ENCODE results near the gene STPG4.
"Not testable (repeated sequence)": the region's sequence is repeated elsewhere in the genome, so short reads cannot be mapped to it uniquely, and the experiment has no call there.

DNA sequence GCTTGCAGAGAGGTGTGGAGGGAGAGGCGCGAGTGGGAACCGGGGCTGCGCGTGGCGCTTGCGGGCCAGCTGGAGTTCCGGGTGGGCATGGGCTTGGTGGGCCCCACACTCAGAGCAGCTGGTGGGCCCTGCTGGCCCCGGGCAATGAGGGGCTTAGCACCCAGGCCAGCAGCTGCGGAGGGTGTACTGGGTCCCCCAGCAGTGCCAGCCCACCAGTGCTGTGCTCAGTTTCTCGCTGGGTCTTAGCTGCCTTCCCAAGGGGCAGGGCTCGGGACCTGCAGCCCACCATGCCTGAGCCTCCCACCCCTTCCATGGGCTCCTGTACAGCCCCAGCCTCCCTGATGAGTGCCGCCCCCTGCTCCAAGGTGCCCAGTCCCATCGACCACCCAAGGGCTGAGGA is 55.4 kb downstream of the STPG4 start:
- not testable (repeated sequence) for TF ChIP-seq POLR2A (IDR thresholded peaks at IDR 0.05)
- TF ChIP-seq, protein P1, sequence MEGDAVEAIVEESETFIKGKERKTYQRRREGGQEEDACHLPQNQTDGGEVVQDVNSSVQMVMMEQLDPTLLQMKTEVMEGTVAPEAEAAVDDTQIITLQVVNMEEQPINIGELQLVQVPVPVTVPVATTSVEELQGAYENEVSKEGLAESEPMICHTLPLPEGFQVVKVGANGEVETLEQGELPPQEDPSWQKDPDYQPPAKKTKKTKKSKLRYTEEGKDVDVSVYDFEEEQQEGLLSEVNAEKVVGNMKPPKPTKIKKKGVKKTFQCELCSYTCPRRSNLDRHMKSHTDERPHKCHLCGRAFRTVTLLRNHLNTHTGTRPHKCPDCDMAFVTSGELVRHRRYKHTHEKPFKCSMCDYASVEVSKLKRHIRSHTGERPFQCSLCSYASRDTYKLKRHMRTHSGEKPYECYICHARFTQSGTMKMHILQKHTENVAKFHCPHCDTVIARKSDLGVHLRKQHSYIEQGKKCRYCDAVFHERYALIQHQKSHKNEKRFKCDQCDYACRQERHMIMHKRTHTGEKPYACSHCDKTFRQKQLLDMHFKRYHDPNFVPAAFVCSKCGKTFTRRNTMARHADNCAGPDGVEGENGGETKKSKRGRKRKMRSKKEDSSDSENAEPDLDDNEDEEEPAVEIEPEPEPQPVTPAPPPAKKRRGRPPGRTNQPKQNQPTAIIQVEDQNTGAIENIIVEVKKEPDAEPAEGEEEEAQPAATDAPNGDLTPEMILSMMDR (IDR thresholded peaks at IDR 0.05) = not testable (repeated sequence)

Measured in Peyer's patch (tissue), 4 donors.